ENCODE data around the gene SMPD1. TPM values are rescaled to one million over a fixed set of nuclear protein-coding genes. Genes with fewer than 3 reads are reported as not detected.
"Not testable (repeated sequence)": the region's sequence is repeated elsewhere in the genome, so short reads cannot be mapped to it uniquely, and the experiment has no call there.

The SMPD1 gene
- total and polyA plus RNA-seq, 7 donors, result 9.6 to 46.4 (median 18.9) TPM

- H3K27me3 ChIP-seq, result no peaks in the 10 kb centered on the region
- H3K36me3 ChIP-seq, result peaks cover 0 to 28% (median 11%) of the 10 kb centered on the region in 4 donors
- H3K4me3 ChIP-seq, result peak overlapping the region in 2 of 4 donors; percentile 81 to 96
- no peak for TF ChIP-seq EP300 (IDR thresholded peaks at IDR 0.05)
- no peak for TF ChIP-seq POLR2AphosphoS5 (IDR thresholded peaks at IDR 0.05)
- TF ChIP-seq CTCF (IDR thresholded peaks at IDR 0.05), result no peak
- no peak for DNase-seq
- intact Hi-C loops (cut with DNase I), result loop anchor here (2.0 kb wide), 1 partner anchor 27 kb away; the partner anchor contains the start of gene APBB1
- H3K27ac ChIP-seq, result peak overlapping the region in 3 of 4 donors; percentile 89 to 95 (median 91)
- no peaks in the 10 kb centered on the region for H3K9me3 ChIP-seq
- 92 to 96% methylated on average over 18 of the region's 18 CpGs for WGBS, 2 donors
- H3K4me1 ChIP-seq, result peaks cover 3 to 22% (median 17%) of the 10 kb centered on the region in 4 donors
These were observed 1.4 kb downstream of the SMPD1 start for GRCh38 chr11:6391537-6392134.

- peaks cover 0 to 28% (median 11%) of the 10 kb centered on the region in 4 donors for H3K36me3 ChIP-seq
- H3K4me3 ChIP-seq; DNase-seq; H3K27ac ChIP-seq; H3K27me3 ChIP-seq; H3K9me3 ChIP-seq; intact Hi-C loops (cut with DNase I): not testable (repeated sequence)
- peaks cover 3 to 23% (median 21%) of the 10 kb centered on the region in 4 donors for H3K4me1 ChIP-seq
- WGBS, 2 donors, result 93 to 96% methylated on average over 4 of the region's 4 CpGs
These were observed 2.0 kb downstream of the SMPD1 start for GRCh38 chr11:6392251-6392650.

- WGBS, 2 donors, result 88 to 91% methylated on average over 16 of the region's 16 CpGs
These were observed 3.9 kb downstream of the SMPD1 start for GRCh38 chr11:6393989-6394670.

GRCh38 chr11:6395470-6396060, 5.3 kb downstream of the SMPD1 start:
- 92 to 93% methylated on average over 16 of the region's 16 CpGs for WGBS, 2 donors
- H3K4me1 ChIP-seq, result peaks cover 0 to 32% (median 27%) of the 10 kb centered on the region in 4 donors

More at GRCh38 chr11:6393989-6394670, 3.9 kb downstream of the SMPD1 start:
- intact Hi-C loops (cut with DNase I), result no loop called here
- peaks cover 3 to 36% (median 33%) of the 10 kb centered on the region in 4 donors for H3K4me1 ChIP-seq
- H3K9me3 ChIP-seq, result no peaks in the 10 kb centered on the region
- no peak overlapping the region for H3K4me3 ChIP-seq
- peaks cover 6 to 38% (median 11%) of the 10 kb centered on the region in 4 donors for H3K36me3 ChIP-seq
- H3K27ac ChIP-seq, result no peak overlapping the region
- no peaks in the 10 kb centered on the region for H3K27me3 ChIP-seq
- DNase-seq, result no peak
- TF ChIP-seq EP300 (IDR thresholded peaks at IDR 0.05), result no peak

GRCh38 chr11:6397156-6397555, 6.9 kb downstream of the SMPD1 start:
- no peak for DNase-seq
- peaks cover 12 to 61% (median 18%) of the 10 kb centered on the region in 4 donors for H3K36me3 ChIP-seq
- TF ChIP-seq POLR2A (IDR thresholded peaks at IDR 0.05) (no peak), POLR2AphosphoS5 (IDR thresholded peaks at IDR 0.05) (no peak), CTCF (IDR thresholded peaks at IDR 0.05) (no peak), EP300 (IDR thresholded peaks at IDR 0.05) (no peak)
- 75 to 81% methylated on average over 1 of the region's 1 CpG for WGBS, 2 donors
- peaks cover 0 to 19% (median 13%) of the 10 kb centered on the region in 4 donors for H3K4me1 ChIP-seq
- intact Hi-C loops (cut with DNase I), result no loop called here
- H3K27me3 ChIP-seq, result no peaks in the 10 kb centered on the region
- H3K4me3 ChIP-seq, result no peak overlapping the region
- peak overlapping the region in 1 of 4 donors; percentile 5 for H3K27ac ChIP-seq
- no peaks in the 10 kb centered on the region for H3K9me3 ChIP-seq

More at GRCh38 chr11:6395470-6396060, 5.3 kb downstream of the SMPD1 start:
- DNase-seq, result no peak
- H3K36me3 ChIP-seq, result peaks cover 6 to 45% (median 14%) of the 10 kb centered on the region in 4 donors
- intact Hi-C loops (cut with DNase I), result no loop called here
- no peaks in the 10 kb centered on the region for H3K27me3 ChIP-seq
- no peak for TF ChIP-seq EP300 (IDR thresholded peaks at IDR 0.05)
- TF ChIP-seq CTCF (IDR thresholded peaks at IDR 0.05), result no peak
- no peak for TF ChIP-seq POLR2AphosphoS5 (IDR thresholded peaks at IDR 0.05)
- no peak for TF ChIP-seq POLR2A (IDR thresholded peaks at IDR 0.05)
- H3K9me3 ChIP-seq, result no peaks in the 10 kb centered on the region
- no peak overlapping the region for H3K27ac ChIP-seq
- H3K4me3 ChIP-seq, result no peak overlapping the region
